PC-9 (cell line): ENCODE results near the gene ACTG1. TPM values are rescaled to one million over a fixed set of nuclear protein-coding genes. Genes with fewer than 3 reads are reported as not detected.

Experiments
- BruUV-seq: library from RNA; stranded (reverse); fragments of 400-500 nt; replicated peaks from 2 replicates; lab custom pipeline; 2021; lab: Mats Ljungman, UMichigan
- CTCF ChIA-PET: fragments of 300-600 bp; sonication (Branson Sonifier 250); formaldehyde crosslinking; loops from one replicate; lab custom pipeline; 2022; ENCODE audit warnings: antibody characterized with exemption; lab: Charles Lee
- POLR2A ChIA-PET: fragments of 300-600 bp; sonication (Branson Sonifier 250); formaldehyde crosslinking; loops from one replicate; lab custom pipeline; 2022; ENCODE audit warnings: antibody characterized with exemption; ENCODE audit not compliant: unreplicated experiment; lab: Charles Lee
- DNase-seq, 2 experiments: peaks; one replicate each; pipeline versions ENCODE4 v3.0.0 to v3.0.0-alpha.2; 2015 to 2022; ENCODE audit warnings: mixed read lengths in 1 of 2
- H2AFZ ChIP-seq: fragments of 200-600 bp; sonication (generic); 2 replicates; pipeline ENCODE4 v1.8.1; 2017; ENCODE audit warnings: antibody characterized with exemption
- H3F3A ChIP-seq: fragments of 200-600 bp; sonication (generic); 2 replicates; pipeline ENCODE4 v1.8.1; 2017; ENCODE audit warnings: antibody characterized with exemption, mild to moderate bottlenecking, low read depth; ENCODE audit not compliant: insufficient read depth
- H3K27ac ChIP-seq: fragments of 200-600 bp; sonication (generic); 2 replicates; pipeline ENCODE4 v1.6.1; 2016; ENCODE audit warnings: mixed run types
- H3K27me3 ChIP-seq: fragments of 200-600 bp; sonication (generic); 2 replicates; pipeline ENCODE4 v1.6.1; 2016; ENCODE audit warnings: low read depth, mixed run types; ENCODE audit not compliant: insufficient read depth
- H3K36me3 ChIP-seq: fragments of 200-600 bp; sonication (generic); 2 replicates; pipeline ENCODE4 v1.6.1; 2016; ENCODE audit warnings: low read depth, mixed run types
- H3K4me1 ChIP-seq: fragments of 200-600 bp; sonication (generic); replicated peaks from 2 replicates; pipeline ENCODE4 v1.6.1; 2016; ENCODE audit warnings: mixed run types; ENCODE audit not compliant: insufficient read depth
- H3K4me2 ChIP-seq: fragments of 200-600 bp; sonication (generic); 2 replicates; pipeline ENCODE4 v1.6.1; 2017; ENCODE audit warnings: mixed run types
- H3K4me3 ChIP-seq: fragments of 200-600 bp; sonication (generic); 2 replicates; pipeline ENCODE4 v1.6.1; 2016; ENCODE audit warnings: mixed run types
- H3K79me2 ChIP-seq: fragments of 200-600 bp; sonication (generic); 2 replicates; pipeline ENCODE4 v1.6.1; 2017; ENCODE audit warnings: low read depth, mixed run types
- H3K9me2 ChIP-seq: fragments of 200-600 bp; sonication (generic); 2 replicates; pipeline ENCODE4 v1.8.1; 2017; ENCODE audit warnings: mild to moderate bottlenecking; ENCODE audit not compliant: insufficient read depth
- H3K9me3 ChIP-seq: fragments of 200-600 bp; sonication (generic); 2 replicates; pipeline ENCODE4 v1.8.1; 2016; ENCODE audit warnings: low read depth; ENCODE audit not compliant: insufficient read depth
- H4K20me1 ChIP-seq: fragments of 200-600 bp; sonication (generic); 2 replicates; pipeline ENCODE4 v1.8.1; 2017; ENCODE audit not compliant: insufficient read depth
- CTCF ChIP-seq: fragments of 200-600 bp; sonication (generic); conservative IDR thresholded peaks from 2 replicates; pipeline ENCODE4 v1.6.1; 2017; ENCODE audit warnings: mixed run types, antibody characterized with exemption, mild to moderate bottlenecking, moderate library complexity
- EZH2 ChIP-seq: fragments of 200-600 bp; sonication (generic); IDR thresholded peaks from 2 replicates; pipeline ENCODE4 v1.8.0; 2017; ENCODE audit warnings: antibody characterized with exemption, low read depth
- intact Hi-C: fragments of 100-400 bp; cut with micrococcal nuclease; formaldehyde crosslinking; loops from one replicate; pipeline ENCODE4 v1.10.0; 2022; ENCODE audit not compliant: unreplicated experiment
- total RNA-seq: library from RNA; stranded (reverse); gene quantifications from 2 replicates; pipeline ENCODE4 v1.2.3, GENCODE V29; 2021

ACTG1 gene
- total RNA-seq, 1 experiment from 2014 or later: 3,629 TPM

DNA sequence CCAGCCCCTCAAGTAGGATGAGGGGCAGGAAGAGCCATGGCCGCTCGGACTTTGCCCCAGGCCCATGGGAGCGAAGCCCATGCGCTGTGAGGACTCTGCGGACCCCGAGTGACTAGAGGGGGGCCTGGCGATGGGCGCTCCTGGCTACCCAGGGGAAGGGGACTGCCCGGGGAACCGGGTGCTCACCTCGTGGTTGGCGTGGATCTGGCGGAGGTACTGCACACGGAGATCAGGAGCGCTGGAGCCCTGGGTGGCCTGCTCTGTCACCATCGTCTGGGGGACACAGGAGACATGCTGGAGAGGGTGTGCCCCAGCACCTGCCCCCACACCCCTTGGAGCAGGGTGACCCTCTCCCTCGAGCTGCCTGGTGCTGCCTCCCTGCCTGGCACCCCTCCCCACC is 28.5 kb upstream of the ACTG1 start:
- no peaks in the 10 kb centered on the region for H3K36me3 ChIP-seq
- H3K9me2 ChIP-seq: no peaks in the 10 kb centered on the region

GRCh38 chr17:81540676-81541027 is 28.1 kb upstream of the ACTG1 start:
- H3K27me3 ChIP-seq: no peaks in the 10 kb centered on the region
- no peaks in the 10 kb centered on the region for H3K4me1 ChIP-seq
- intact Hi-C loops: no loop called here
- DNase-seq: no peak
- no peaks in the 10 kb centered on the region for H3K79me2 ChIP-seq
- ChIA-PET POLR2A (no interaction called here), CTCF (no interaction called here)
- no peak overlapping the region for H3K4me3 ChIP-seq
- no peak overlapping the region for H2AFZ ChIP-seq
- H4K20me1 ChIP-seq: no peaks in the 10 kb centered on the region
- no peak overlapping the region for H3K4me2 ChIP-seq
- TF ChIP-seq CTCF (no peak), EZH2 (no peak)
- no peaks in the 10 kb centered on the region for H3K9me3 ChIP-seq
- H3F3A ChIP-seq: no peaks in the 10 kb centered on the region
- H3K36me3 ChIP-seq: no peaks in the 10 kb centered on the region
- BruUV-seq: no TSS peak
- H3K27ac ChIP-seq: no peak overlapping the region
- H3K9me2 ChIP-seq: no peaks in the 10 kb centered on the region

More for the DNA sequence above, 28.5 kb upstream of the ACTG1 start:
- Histone ChIP-seq H3K27ac (no peak overlapping the region), H3K4me1 (no peaks in the 10 kb centered on the region), H3K4me3 (no peak overlapping the region), H3K79me2 (no peaks in the 10 kb centered on the region), H3K27me3 (no peaks in the 10 kb centered on the region), H3K4me2 (no peak overlapping the region), H2AFZ (no peak overlapping the region), H3K9me3 (no peaks in the 10 kb centered on the region), H3F3A (no peaks in the 10 kb centered on the region), H4K20me1 (no peaks in the 10 kb centered on the region)
- no peak for DNase-seq
- ChIA-PET CTCF (no interaction called here), POLR2A (no interaction called here)
- intact Hi-C loops: no loop called here
- TF ChIP-seq CTCF (no peak), EZH2 (no peak)
- BruUV-seq: no TSS peak

DNA sequence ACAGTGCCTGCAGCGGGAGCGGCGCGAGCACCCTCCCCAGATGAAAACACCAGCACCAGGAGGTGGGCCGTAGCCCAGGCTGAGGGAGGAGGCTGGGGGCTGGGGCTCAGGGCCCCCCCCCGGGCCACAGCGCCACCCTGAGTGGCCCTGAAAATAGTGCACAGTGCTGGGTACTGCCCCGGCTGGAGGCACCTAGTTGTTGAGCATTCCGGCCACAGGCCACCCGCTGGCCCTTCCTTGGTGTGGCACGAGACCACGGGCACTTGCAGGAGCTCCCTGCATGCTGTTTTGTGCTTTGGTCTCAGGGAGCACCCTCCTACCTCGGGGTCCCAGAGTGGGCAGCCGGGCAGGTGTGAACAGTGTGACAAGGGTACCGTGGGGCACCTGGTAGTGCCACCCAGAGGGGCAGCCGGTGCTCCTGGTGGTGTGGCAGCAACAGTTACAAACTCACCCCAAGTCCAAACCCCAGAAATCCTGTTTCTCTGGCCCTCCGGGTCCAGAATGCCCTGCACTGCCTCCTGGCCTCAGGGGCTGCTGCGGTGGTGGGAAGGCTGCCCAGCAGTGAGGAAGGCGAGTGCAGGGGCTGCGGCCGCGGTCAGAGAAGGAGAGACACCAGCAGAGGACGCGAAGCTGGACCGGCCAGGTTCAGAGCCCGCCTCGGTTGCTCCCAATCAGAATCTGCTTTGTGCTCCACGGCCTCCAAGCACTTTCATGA is 27.5 kb upstream of the ACTG1 start:
- Histone ChIP-seq H3K36me3 (no peaks in the 10 kb centered on the region), H3K4me1 (no peaks in the 10 kb centered on the region), H3K9me3 (no peaks in the 10 kb centered on the region), H3K79me2 (no peaks in the 10 kb centered on the region), H3F3A (no peaks in the 10 kb centered on the region), H3K4me3 (no peak overlapping the region), H3K9me2 (no peaks in the 10 kb centered on the region), H3K27me3 (no peaks in the 10 kb centered on the region), H3K4me2 (no peak overlapping the region), H4K20me1 (no peaks in the 10 kb centered on the region), H2AFZ (no peak overlapping the region), H3K27ac (no peak overlapping the region)
- no peak for DNase-seq
- CTCF ChIA-PET: no interaction called here
- no TSS peak for BruUV-seq
- intact Hi-C loops: no loop called here
- POLR2A ChIA-PET: no interaction called here
- TF ChIP-seq CTCF (no peak), EZH2 (no peak)
